H9 (cell line): ENCODE measurements around the gene TUBB1. TPM values are rescaled to one million over a fixed set of nuclear protein-coding genes. Genes with fewer than 3 reads are reported as not detected.

Source experiments
- DNase-seq: peaks from one replicate; pipeline ENCODE4 v3.0.0-alpha.2; 2017
- H2AFZ ChIP-seq: one replicate; pipeline ENCODE4 v1.6.1; 2013; ENCODE audit warnings: mild to moderate bottlenecking, low read length, control low read depth, moderate library complexity
- H2AK5ac ChIP-seq: 2 replicates; pipeline ENCODE4 v1.6.1; 2013; ENCODE audit warnings: low read length, control low read depth, mixed read lengths; ENCODE audit not compliant: insufficient read length
- H2BK120ac ChIP-seq: one replicate; pipeline ENCODE4 v1.6.1; 2013; ENCODE audit warnings: low read depth, mild to moderate bottlenecking, low read length, control low read depth, inconsistent platforms; ENCODE audit not compliant: poor library complexity, severe bottlenecking
- H2BK12ac ChIP-seq: 2 replicates; pipeline ENCODE4 v1.6.1; 2013; ENCODE audit warnings: low read length, control low read depth, mixed read lengths, low read depth; ENCODE audit not compliant: insufficient read length
- H2BK15ac ChIP-seq: 2 replicates; pipeline ENCODE4 v1.6.1; 2013; ENCODE audit warnings: low read depth, low read length, control low read depth
- H2BK20ac ChIP-seq: one replicate; pipeline ENCODE4 v1.6.1; 2013; ENCODE audit warnings: low read depth, mild to moderate bottlenecking, low read length, control low read depth, inconsistent platforms; ENCODE audit not compliant: poor library complexity, severe bottlenecking
- H2BK5ac ChIP-seq: 2 replicates; pipeline ENCODE4 v1.6.1; 2013; ENCODE audit warnings: low read length, control low read depth, mixed read lengths; ENCODE audit not compliant: insufficient read length
- H3K14ac ChIP-seq: 2 replicates; pipeline ENCODE4 v1.6.1; 2013; ENCODE audit warnings: low read length, control low read depth; ENCODE audit not compliant: insufficient read depth
- H3K18ac ChIP-seq: 2 replicates; pipeline ENCODE4 v1.6.1; 2013; ENCODE audit warnings: low read depth, mild to moderate bottlenecking, mixed read lengths, low read length, control low read depth; ENCODE audit not compliant: insufficient read length
- H3K23ac ChIP-seq: 2 replicates; pipeline ENCODE4 v1.6.1; 2013; ENCODE audit warnings: low read length, control low read depth, mixed read lengths, low read depth; ENCODE audit not compliant: insufficient read length
- H3K23me2 ChIP-seq: 2 replicates; pipeline ENCODE4 v1.6.1; 2013; ENCODE audit warnings: low read depth, mild to moderate bottlenecking, mixed read lengths, low read length, control low read depth; ENCODE audit not compliant: insufficient read length, poor library complexity, severe bottlenecking
- H3K27ac ChIP-seq: 2 replicates; pipeline ENCODE4 v1.5.1; 2013; ENCODE audit warnings: low read length, control low read depth, mixed read lengths, low read depth; ENCODE audit not compliant: insufficient read length
- H3K27me3 ChIP-seq: 2 replicates; pipeline ENCODE4 v1.6.1; 2013; ENCODE audit warnings: low read length, control low read depth, inconsistent platforms; ENCODE audit not compliant: insufficient read depth
- H3K4ac ChIP-seq: 2 replicates; pipeline ENCODE4 v1.6.1; 2013; ENCODE audit warnings: low read depth, mild to moderate bottlenecking, control low read depth, inconsistent platforms, low read length, moderate library complexity
- H3K4me1 ChIP-seq: 2 replicates; pipeline ENCODE4 v1.6.1; 2013; ENCODE audit warnings: low read length, control low read depth, inconsistent platforms; ENCODE audit not compliant: insufficient read depth
- H3K4me2 ChIP-seq: 2 replicates; pipeline ENCODE4 v1.6.1; 2013; ENCODE audit warnings: low read length, control low read depth, mixed read lengths; ENCODE audit not compliant: insufficient read length, insufficient read depth
- H3K56ac ChIP-seq: 2 replicates; pipeline ENCODE4 v1.6.1; 2013; ENCODE audit warnings: low read depth, mild to moderate bottlenecking, mixed read lengths, low read length, control low read depth; ENCODE audit not compliant: insufficient read length
- H3K79me1 ChIP-seq: 2 replicates; pipeline ENCODE4 v1.6.1; 2013; ENCODE audit warnings: low read depth, mild to moderate bottlenecking, moderate library complexity, low read length, control low read depth, inconsistent platforms; ENCODE audit not compliant: insufficient read depth, poor library complexity, severe bottlenecking
- H3K79me2 ChIP-seq: 2 replicates; pipeline ENCODE4 v1.6.1; 2013; ENCODE audit warnings: low read length, control low read depth, inconsistent platforms; ENCODE audit not compliant: insufficient read depth
- H3K9ac ChIP-seq: 2 replicates; pipeline ENCODE4 v1.6.1; 2013; ENCODE audit warnings: low read length, control low read depth, mixed read lengths; ENCODE audit not compliant: insufficient read length; ENCODE audit errors: extremely low read depth
- H3K9me3 ChIP-seq: one replicate; pipeline ENCODE4 v1.6.1; 2013; ENCODE audit warnings: low read depth, low read length, inconsistent platforms; ENCODE audit not compliant: control insufficient read depth
- H3T11ph ChIP-seq: one replicate; pipeline ENCODE4 v1.6.1; 2013; ENCODE audit warnings: mild to moderate bottlenecking, low read length, control low read depth, inconsistent platforms
- H4K20me1 ChIP-seq: one replicate; pipeline ENCODE4 v1.6.1; 2013; ENCODE audit not compliant: control insufficient read depth, insufficient read length, insufficient read depth
- H4K5ac ChIP-seq: 2 replicates; pipeline ENCODE4 v1.6.1; 2013; ENCODE audit warnings: low read depth, mild to moderate bottlenecking, mixed read lengths, low read length, control low read depth; ENCODE audit not compliant: insufficient read length
- H4K8ac ChIP-seq: replicated peaks from 2 replicates; pipeline ENCODE4 v1.6.1; 2013; ENCODE audit warnings: low read length, control low read depth, mixed read lengths, low read depth; ENCODE audit not compliant: insufficient read length
- H4K91ac ChIP-seq: 2 replicates; pipeline ENCODE4 v1.6.1; 2013; ENCODE audit warnings: low read depth, mild to moderate bottlenecking, moderate library complexity, mixed read lengths, low read length, control low read depth; ENCODE audit not compliant: insufficient read length
- H3K27ac Mint-ChIP-seq, 3 experiments: 2 replicates in 2 of 3; 3 replicates in 1 of 3; pipeline ENCODE4 v1.8.0; 2020 to 2021; ENCODE audit warnings: mixed read lengths in 3 of 3, mild to moderate bottlenecking in 1 of 3, moderate library complexity in 1 of 3
- H3K27me3 Mint-ChIP-seq: 2 replicates; pipeline ENCODE4 v1.8.0; 2021; ENCODE audit warnings: low read depth, mild to moderate bottlenecking, moderate library complexity, mixed read lengths
- H3K36me3 Mint-ChIP-seq, 3 experiments: 2 replicates in 2 of 3; 3 replicates in 1 of 3; pipeline ENCODE4 v1.8.0; 2020 to 2021; ENCODE audit warnings: low read depth in 3 of 3, mixed read lengths in 3 of 3; ENCODE audit not compliant: insufficient read depth in 1 of 3
- H3K4me1 Mint-ChIP-seq, 2 experiments: 2 replicates each; pipeline ENCODE4 v1.8.0; 2020; ENCODE audit warnings: mixed read lengths in 2 of 2
- H3K4me3 Mint-ChIP-seq, 2 experiments: 2 replicates in 1 of 2; 3 replicates in 1 of 2; pipeline ENCODE4 v1.8.0; 2020 to 2021; ENCODE audit warnings: mild to moderate bottlenecking in 2 of 2, mixed read lengths in 2 of 2, moderate library complexity in 1 of 2
- H3K9me3 Mint-ChIP-seq, 2 experiments: 2 replicates in 1 of 2; 3 replicates in 1 of 2; pipeline ENCODE4 v1.8.0; 2020; ENCODE audit warnings: mild to moderate bottlenecking in 2 of 2, mixed read lengths in 2 of 2, moderate library complexity in 1 of 2
- CTCF ChIP-seq: fragments of 200-600 bp; sonication (generic); conservative IDR thresholded peaks from 3 replicates; pipeline ENCODE4 v1.8.0; 2021; ENCODE audit warnings: antibody characterized with exemption, mild to moderate bottlenecking
- WGBS: extraction: QIAGEN DNeasy Blood & Tissue Kit; methylation state at CpG from one replicate; pipeline ENCODE4 v1.1.7; 2013; ENCODE audit warnings: missing lambda C conversion rate, low lambda C conversion rate, mixed read lengths; ENCODE audit not compliant: insufficient read length; ENCODE audit errors: extremely low coverage; 5-methylcytosine and 5-hydroxymethylcytosine counted together
- total RNA-seq: library from RNA; stranded (reverse); gene quantifications from 2 replicates; pipeline ENCODE4 v1.2.1, GENCODE V29; 2021

Gene TUBB1
- total RNA-seq, 1 experiment from 2014 or later = not detected

- peaks cover 2% of the 10 kb centered on the region; the same call in 1 of the 2 replicates for H3K27me3 Mint-ChIP-seq
- H3K4me3 Mint-ChIP-seq = no peak overlapping the region
- Histone ChIP-seq H3T11ph (no peak overlapping the region), H3K27ac (no peak overlapping the region), H4K91ac (no peak overlapping the region), H2AK5ac (no peak overlapping the region), H4K20me1 (no peaks in the 10 kb centered on the region), H2BK20ac (no peak overlapping the region), H3K56ac (no peak overlapping the region), H3K23me2 (no peaks in the 10 kb centered on the region), H2BK15ac (no peak overlapping the region), H3K79me1 (no peaks in the 10 kb centered on the region), H2BK120ac (no peak overlapping the region), H2BK5ac (no peak overlapping the region), H2AFZ (no peak overlapping the region), H3K14ac (no peak overlapping the region), H3K4me2 (no peak overlapping the region), H3K23ac (no peak overlapping the region), H4K5ac (no peak overlapping the region), H3K79me2 (no peaks in the 10 kb centered on the region), H3K9me3 (no peaks in the 10 kb centered on the region), H3K4ac (no peak overlapping the region), H3K9ac (no peak overlapping the region), H3K4me1 (no peaks in the 10 kb centered on the region), H3K18ac (no peak overlapping the region), H3K27me3 (no peaks in the 10 kb centered on the region), H2BK12ac (no peak overlapping the region), H4K8ac (no peak overlapping the region)
- WGBS = no CpG with 5 or more reads among the region's 4 CpGs
- DNase-seq = no peak
- no peak for TF ChIP-seq CTCF
- peaks cover 6 to 15% of the 10 kb centered on the region in 2 experiments for H3K4me1 Mint-ChIP-seq
- H3K27ac Mint-ChIP-seq = no peak overlapping the region
- peaks cover 3 to 5% of the 10 kb centered on the region in 2 experiments; a peak in 3 of 5 replicates for H3K9me3 Mint-ChIP-seq
- H3K36me3 Mint-ChIP-seq = no peaks in the 10 kb centered on the region
Measured at GRCh38 chr20:59064214-59064722, 45.0 kb downstream of the TUBB1 start.
